ENCODE measurements around the gene APOC4.
"Not testable (repeated sequence)": the region's sequence is repeated elsewhere in the genome, so short reads cannot be mapped to it uniquely, and the experiment has no call there.

The APOC4 gene

DNA sequence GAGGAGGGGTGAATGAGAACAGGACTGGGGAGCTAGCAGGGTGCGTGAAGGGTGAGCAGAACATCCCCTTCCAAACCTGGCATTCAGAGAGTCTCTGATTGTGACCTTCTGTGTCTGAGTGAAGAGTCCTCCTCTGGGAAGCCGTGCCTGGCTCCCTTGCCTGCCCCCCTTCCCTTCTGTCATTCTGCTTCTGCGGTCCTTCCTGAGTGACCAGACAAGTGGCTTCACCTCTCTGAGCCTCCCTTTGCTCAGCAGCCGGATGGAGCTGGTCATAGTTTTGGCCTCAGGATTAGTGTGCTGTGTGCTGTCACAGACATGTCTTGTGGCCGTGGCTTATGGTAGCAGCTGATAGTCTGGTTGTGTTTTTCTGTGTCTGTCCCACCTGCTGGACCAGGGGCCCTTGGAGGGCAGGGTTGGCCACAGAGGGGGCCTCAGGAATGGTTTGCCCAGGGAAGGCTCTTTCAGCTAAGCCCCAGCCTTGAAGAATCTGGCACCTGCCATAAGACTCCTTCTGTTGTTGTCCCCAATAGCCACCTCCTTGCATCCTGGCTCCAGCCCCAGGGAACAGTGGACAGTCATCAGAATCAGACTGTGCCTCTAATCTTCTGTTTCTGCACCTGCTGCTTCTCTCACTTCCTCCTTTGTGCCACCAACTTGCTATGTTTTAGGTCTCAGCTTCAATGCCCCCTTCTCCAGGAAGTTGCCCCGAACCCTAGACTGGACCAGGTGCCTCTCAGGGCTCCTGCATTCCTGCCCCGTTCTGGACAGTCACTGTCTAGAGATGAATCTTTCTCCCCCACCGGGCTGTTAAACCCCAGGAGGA lies 19.1 kb downstream of the APOC4 start:
- no peak for DNase-seq

DNA sequence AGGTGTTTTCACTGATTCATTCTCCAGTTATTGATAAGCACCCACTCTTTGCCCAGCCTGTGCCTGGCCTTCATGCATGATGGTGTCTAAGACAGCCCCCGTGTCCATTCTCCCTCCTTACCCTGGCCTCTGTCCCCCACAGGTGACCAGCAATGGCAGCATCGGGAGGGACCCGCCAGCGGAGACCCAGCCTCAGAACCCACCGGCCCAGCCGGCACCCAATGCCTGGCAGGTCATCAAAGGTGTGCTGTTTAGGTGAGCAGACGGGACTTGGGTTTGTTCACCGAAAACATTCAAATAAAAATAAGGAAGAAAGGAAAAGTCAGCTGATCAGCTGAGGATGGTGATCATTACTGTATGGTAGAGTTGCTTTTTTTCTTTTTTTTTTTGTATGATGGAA lies 19.8 kb downstream of the APOC4 start:
- DNase-seq: no peak

DNA sequence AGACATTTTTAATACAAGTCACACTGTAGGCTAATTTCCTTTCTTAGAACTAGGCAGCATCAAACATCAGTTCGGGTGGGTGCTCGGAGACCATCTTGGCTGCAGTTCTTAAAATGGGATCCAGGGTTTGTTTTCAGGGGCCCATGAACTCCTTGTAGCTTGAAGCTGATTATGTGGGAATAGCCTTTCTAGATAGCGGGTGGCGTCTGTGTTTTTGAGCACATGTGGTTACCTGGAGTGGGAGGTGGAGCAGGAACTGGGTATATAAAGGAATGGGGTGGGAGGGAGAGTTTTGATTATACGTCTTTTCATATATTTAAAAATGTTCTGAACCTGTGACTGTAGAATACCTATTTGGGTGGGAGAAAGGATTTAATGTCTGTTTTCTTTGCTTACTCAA lies 26.1 kb downstream of the APOC4 start:
- DNase-seq: no peak

DNA sequence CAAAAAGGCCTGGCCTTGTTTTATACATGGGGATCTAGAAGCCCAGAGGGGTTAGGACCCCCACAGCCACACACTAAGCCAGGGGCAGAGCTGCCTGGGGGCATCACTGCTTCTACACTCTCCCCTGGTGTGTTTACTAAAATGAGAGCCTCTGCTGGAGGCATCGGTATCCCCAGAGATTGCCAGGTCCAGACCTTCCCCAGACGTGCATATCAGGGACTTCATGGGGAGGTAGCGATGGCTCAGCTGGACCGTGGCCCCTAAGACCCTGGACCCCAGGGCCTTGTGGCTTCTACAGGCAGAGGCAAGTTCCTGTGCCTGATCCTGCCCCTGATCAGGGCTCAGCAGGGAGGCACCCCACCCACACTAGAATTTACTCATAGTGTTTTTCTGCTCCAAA lies 26.6 kb downstream of the APOC4 start:
- DNase-seq: no peak

DNA sequence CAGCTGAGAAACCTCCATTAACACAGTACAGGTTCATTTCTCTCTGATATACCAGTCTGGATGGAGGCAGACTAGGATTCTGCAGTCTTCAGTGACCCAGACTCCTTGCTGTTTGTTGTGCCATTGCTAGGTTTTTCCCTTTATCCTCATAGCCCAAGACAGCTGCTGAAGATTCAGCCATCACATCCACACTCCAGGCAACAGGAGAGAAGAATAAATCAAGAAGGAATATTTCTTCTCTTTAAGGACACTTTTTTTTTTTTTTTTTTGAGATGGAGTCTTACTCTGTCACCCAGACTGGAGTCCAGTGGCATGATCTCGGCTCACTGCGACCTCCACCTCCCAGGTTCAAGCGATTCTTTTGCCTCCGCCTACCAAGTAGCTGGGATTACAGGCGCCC lies 27.4 kb downstream of the APOC4 start:
- DNase-seq: no peak

DNA sequence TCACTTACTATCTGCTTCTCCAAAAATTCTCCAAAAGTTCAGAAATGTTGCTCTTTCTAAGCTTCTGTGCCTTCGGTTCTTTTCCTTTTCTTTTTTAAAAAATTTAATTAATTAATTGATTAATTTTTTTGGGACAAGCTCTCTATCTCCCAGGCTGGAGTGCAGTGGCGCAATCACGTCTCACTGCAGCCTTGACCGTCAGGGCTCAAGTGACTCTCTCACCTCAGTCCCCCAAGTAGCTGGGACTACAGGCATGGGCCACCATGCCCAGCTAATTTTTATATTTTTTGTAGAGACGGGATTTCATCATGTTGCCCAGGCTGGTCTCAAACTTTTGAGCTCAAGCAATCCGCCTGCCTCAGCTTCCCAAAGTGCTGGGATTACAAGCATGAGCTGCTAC lies 29.4 kb downstream of the APOC4 start:
- DNase-seq: not testable (repeated sequence)

DNA sequence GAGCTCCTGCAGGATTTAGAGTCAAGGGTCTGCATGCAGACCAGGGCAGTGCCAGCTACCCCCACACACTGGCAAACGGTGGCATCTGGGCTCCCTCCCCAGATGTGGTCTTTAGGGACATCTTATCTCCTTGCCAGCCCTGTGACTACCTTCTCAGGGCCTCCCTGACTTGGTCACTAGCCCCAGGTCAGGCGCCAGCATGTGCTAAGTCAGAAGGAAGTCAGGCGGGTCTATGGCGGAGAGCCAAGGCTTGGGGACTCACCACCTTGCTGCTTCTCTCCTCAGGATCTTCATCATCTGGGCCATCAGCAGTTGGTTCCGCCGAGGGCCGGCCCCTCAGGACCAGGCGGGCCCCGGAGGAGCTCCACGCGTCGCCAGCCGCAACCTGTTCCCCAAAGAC lies 30.8 kb downstream of the APOC4 start:
- no peak for DNase-seq

DNA sequence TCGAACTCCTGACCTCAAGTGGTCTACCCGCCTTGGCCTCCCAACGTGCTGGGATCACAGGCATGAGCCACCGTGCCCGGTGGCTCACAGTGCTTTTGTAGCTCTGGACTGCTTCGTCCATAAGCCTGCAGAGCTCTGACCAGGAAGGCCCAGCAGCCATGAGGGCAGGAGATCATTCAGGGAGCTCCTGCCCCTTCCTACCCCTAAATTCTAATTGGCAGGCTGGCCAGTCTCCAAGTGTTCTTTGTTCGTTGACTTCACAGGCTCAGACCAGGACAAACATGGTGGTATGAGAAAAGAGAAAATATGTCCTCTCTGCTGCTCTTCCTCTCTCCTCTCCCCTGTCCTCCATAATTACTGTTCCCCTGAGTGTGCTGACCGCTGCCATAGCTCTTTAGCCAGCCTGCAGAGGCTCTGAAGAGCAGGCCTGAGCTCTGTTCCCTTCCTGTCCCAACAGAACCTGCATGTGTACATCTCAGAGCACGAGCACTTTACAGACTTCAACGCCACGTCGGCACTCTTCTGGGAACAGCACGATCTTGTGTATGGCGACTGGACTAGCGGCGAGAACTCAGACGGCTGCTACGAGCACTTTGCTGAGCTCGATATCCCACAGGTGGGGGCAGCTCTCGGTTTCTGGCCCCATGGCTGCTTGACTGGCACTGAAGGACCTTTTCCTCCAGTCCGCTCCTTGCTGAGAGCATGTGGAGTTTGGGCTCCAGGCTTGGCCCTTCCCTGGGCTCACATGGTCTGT lies 32.1 kb downstream of the APOC4 start:
- DNase-seq: no peak

DNA sequence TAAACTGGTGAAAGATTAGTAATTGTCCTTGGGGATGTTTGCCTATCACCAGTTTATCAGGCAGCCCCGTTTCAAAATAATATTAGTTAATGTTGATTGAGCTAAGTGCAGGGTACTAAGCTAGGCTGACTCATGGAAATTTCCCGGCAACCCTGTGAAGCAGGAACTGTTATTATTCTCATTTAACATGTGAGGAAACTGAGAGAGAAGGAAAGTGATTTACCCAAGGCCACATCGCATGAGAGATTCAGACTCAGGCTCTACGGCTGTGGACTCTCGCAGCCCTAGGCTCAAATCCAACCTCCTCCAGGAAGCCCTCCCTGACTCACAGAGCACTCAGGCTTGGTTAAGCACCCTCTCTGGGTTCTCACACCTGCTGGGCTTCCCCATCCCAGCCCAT lies 32.8 kb downstream of the APOC4 start:
- DNase-seq: no peak

DNA sequence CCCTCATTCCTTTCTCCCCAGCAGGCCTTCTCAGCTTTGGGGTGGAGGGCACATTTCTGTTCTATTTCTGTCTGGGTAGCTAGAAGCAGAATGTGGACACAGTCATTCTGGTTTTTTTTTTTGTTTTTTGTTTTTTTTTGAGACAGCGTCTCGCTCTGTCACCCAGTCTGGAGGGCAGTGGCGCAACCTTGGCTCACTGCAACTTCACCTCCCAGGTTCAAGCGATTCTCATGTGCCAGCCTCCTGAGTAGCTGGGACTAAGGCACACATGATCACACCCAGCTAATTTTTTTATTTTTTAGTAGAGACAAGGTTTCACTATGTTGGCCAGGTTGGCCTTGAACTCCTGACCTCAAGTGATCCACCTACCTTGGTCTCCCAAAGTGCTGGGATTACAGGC lies 33.4 kb downstream of the APOC4 start:
- DNase-seq: no peak

DNA sequence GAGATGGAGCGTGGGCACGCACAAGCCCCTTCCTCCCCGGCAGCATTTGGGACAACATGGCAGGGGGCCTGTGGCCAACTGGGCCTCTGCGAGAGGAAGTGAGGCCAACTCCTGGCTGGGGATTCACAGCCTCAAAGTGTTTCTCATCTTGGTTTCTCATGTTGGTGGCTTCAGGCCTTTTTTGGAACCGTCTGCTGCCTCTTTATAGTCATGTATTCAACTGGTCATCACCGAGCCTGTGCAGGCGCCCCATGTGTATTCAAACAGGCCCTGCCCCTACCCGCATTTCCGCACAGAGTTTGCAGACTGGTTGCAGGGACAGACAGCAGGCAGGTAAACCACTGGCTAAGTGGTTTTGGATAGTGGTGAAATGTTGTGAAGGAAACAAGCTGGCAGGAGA lies 42.0 kb downstream of the APOC4 start:
- DNase-seq: no peak

DNA sequence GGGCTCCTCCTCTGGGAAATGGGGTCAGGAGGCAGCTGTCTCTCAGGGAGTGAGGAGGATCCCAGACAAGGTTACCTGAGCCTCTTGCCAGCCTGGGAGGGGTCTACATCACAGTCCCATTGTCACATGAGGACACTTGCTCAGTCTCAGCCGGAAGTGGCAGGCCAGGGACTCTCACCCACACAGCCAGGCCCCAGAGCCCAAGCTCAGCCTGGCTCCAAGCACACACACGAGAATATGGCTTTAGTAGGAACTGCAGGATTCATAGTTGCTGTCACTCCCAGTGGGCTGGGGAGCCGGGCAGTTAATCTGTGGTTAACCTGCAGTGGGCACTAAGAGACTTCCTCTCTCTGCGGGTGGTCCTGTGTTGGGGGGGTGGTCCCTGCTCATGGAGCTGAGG lies 43.4 kb downstream of the APOC4 start:
- no peak for DNase-seq

DNA sequence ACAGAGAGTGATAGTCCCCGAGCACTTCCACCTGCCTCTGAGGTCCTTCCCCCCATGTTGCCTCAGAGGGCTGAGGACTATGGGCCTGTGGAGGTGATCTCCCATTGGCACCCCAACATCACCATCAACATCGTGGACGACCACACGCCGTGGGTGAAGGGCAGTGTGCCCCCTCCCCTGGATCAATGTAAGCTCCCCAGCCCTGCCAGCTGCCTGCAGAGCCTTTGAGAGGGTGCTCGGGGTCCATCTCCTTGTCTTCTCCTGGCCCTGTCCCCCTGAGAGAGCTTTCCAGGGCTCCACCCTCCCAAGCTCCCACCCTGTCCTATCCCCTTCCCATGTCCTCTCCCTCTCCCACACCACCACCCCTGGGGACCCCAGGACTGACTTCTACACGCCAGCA lies 44.4 kb downstream of the APOC4 start:
- no peak for DNase-seq

DNA sequence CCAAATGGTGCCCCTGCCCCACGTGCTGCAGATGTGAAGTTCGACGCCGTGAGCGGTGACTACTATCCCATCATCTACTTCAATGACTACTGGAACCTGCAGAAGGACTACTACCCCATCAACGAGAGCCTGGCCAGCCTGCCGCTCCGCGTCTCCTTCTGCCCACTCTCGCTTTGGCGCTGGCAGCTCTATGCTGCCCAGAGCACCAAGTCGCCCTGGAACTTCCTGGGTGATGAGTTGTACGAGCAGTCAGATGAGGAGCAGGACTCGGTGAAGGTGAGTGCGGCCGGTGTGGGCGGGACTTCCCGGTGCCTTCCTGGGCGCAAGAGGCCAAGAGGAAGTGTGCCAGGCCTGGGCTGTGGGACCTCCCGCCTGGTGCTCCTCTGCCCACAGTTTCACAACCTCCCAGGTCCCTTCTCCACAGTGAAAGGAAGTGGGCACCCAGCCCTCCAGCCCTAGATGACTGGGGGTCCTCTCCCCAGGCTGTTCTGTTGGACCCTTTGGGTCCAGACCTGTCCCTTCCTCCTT lies 45.2 kb downstream of the APOC4 start:
- DNase-seq: no peak

DNA sequence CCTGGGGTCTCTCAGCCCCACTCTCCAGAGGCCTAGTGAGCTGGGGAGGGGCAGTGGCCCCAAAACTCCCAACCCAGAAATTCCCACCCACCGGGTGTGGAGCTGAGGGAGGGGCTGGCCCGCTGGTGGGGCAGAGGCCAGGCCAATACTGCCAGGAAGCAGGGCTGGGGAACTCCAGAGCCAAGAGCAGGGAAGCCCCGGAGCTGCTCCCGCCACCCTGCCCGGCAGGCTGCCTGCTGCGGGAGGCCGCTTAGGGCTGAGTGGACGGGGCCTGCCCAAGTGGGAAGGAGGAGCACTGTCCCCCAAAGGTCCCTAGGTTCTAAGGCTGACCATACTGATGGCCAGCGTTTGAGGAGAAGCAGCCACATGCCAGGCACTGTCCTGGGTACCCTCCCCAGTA lies 46.2 kb downstream of the APOC4 start:
- DNase-seq: no peak

DNA sequence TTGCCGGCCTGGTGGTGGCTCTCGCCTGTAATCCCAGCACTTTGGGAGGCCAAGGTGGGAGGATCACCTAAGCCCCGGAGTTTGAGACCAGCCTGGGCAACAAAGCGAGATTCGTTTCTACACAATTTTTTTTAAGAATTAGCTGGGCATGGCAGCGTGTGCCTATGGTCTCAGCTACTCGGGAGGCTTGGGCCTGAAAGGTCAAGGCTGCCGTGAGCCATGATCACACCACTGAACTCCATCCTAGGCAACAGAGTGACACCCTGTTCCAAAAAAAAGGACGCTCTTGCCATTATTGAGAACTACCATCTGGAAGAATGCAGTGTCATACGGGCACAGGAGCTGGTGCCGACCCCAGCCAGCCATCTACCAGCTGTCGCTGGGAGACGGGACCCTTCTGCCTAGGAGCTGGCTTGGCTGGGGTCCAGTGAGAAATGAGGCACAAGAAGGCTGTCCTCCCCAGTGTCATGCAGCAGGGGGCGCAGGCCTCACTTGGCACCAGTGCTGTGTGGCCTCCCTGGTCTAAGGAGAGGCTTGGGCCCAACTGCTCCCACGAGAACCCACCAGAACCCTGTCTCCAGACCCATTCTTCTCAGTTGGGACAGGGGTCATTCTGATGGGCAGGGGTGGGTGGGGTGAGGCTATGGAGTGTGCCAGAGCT lies 47.0 kb downstream of the APOC4 start:
- no peak for DNase-seq

DNA sequence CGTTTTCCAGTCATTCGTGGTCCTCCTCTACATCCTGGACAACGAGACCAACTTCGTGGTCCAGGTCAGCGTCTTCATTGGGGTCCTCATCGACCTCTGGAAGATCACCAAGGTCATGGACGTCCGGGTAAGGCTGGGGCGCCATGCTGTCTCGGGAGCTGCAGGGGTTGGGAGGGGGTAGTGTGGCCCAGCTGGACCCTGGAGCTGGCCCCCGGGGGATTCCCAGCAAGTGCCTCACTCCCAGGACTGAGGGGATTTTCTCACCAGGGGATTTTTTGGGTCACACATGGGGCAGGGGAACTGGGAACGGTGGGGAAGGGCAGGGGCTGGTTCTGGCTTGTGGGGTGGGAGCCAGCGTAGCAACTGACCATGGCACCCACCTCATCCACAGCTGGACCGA lies 48.4 kb downstream of the APOC4 start:
- DNase-seq: no peak

DNA sequence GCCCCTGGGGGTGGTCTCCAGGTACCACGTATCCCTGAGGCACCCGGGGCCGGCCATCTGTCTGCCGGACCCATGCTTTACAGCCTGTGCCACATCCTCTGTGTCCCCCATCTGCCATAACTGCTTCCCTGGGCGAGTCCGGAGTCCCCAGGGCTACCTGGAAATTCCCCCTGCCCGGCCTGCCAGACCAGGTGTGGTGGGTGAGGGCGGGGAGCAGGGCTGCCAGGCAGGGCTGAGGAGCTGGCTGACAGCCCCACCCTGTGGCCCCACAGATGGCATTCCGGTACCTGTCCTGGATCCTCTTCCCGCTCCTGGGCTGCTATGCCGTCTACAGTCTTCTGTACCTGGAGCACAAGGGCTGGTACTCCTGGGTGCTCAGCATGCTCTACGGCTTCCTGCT lies 48.9 kb downstream of the APOC4 start:
- no peak for DNase-seq

DNA sequence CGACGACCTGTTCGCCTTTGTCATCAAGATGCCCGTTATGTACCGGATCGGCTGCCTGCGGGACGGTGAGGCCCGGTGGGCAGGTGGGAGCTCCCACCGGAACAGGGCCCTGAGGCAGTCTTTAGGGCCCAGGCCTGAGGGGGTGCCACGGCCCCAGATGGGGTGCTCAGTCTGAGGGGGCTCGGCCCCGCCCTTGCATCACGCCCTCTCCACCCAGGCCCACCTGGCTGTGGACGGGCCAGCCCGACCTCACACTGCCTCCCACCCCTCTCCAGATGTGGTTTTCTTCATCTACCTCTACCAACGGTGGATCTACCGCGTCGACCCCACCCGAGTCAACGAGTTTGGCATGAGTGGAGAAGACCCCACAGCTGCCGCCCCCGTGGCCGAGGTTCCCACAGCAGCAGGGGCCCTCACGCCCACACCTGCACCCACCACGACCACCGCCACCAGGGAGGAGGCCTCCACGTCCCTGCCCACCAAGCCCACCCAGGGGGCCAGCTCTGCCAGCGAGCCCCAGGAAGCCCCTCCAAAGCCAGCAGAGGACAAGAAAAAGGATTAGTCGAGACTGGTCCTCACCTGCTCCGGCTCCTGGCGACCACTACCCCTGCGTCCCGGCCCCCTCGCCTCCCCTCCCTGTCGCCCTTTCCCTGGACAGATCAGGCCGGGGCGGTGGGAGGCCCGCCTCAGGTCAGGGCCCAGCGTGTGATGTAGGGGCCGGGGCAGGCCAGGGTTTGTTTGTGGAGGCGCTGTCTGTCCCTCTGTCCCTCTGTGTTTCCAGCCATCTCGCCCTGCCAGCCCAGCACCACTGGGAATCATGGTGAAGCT lies 50.5 kb downstream of the APOC4 start:
- no peak for DNase-seq

DNA sequence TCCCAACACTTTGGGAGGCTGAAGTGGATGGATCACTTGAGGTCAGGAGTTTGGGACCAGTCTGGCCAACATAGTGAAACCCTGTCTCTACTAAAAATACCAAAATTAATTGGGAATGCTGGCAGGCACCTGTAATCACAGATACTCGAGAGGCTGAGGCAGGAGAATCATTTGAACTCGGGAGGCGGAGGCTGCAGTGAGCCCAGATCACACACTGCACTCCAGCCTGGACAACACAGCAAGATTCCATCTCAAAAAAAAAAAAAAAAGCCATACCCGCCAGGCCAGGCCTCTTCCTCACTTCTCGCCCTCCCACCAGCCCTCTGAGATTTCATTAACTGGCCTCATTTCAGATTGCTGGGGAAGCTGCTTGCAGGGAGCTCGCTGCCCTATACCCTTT lies 51.5 kb downstream of the APOC4 start:
- no peak for DNase-seq

DNA sequence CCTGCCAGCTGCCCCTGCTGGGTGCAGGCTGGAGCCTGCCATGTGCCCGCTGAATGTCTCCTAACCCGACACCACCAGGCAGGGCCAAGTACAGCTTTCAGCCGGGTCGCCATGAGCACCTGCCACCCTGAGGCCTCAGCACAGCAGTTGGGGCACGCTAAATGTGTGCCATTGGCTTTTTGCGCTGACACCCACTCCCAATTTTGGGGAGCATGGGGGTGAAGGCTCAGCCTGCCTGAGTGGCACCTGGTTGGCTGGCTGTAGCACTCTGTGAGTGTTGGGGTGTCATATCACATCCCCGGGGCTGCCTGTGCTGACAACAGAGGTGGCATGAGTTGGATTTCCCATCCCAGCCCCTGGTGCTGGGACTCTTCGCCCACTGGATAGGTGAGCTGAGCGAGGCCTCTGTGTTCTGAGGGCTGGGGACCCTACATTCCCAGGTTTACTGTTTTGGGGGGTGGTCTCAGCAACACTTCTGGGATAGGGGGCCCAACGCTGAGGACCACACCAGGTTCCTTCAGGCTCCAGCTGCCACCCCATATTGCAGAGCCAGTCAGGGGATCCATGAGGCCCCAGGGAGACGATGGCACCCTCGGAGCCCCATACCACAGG lies 52.0 kb downstream of the APOC4 start:
- no peak for DNase-seq

All from DMS79 (cell line).